ENCODE results near the gene CRIM1.

Gene CRIM1

GRCh38 chr2:36507408-36507812 is 151.8 kb downstream of the CRIM1 start:
- H3K9me3 ChIP-seq (ENCODE audit: insufficient read depth, low read length) = no peaks in the 10 kb centered on the region
- H3K4me3 ChIP-seq (ENCODE audit: insufficient read length, low read depth) = no peak overlapping the region
- H3K27me3 ChIP-seq (ENCODE audit: insufficient read depth, insufficient read length) = no peaks in the 10 kb centered on the region
- no peaks in the 10 kb centered on the region for H3K4me1 ChIP-seq (ENCODE audit: insufficient read depth, insufficient read length)
- H3K9ac ChIP-seq (ENCODE audit: insufficient read length, low read depth) = no peak overlapping the region
- DNase-seq (ENCODE audit: low read depth, low spot score) = peak; percentile 86
- TF ChIP-seq ZNF274 (IDR thresholded peaks at IDR 0.05; ENCODE audit: low read depth, low read length) = no peak
- no peak for TF ChIP-seq SUZ12 (IDR thresholded peaks at IDR 0.05; ENCODE audit: extremely low read depth, insufficient read depth, insufficient read length)
- TF ChIP-seq YY1 (IDR thresholded peaks at IDR 0.05; ENCODE audit: insufficient read depth, insufficient read length) = no peak
- peaks cover 41% of the 10 kb centered on the region for H3K36me3 ChIP-seq (ENCODE audit: insufficient read depth, insufficient read length, low read length)

- Histone ChIP-seq H3K4me1 (ENCODE audit: insufficient read depth, insufficient read length) (no peaks in the 10 kb centered on the region), H3K36me3 (ENCODE audit: insufficient read depth, insufficient read length, low read length) (peaks cover 48% of the 10 kb centered on the region), H3K27me3 (ENCODE audit: insufficient read depth, insufficient read length) (no peaks in the 10 kb centered on the region), H3K9me3 (ENCODE audit: insufficient read depth, low read length) (no peaks in the 10 kb centered on the region), H3K9ac (ENCODE audit: insufficient read length, low read depth) (no peak overlapping the region), H3K4me3 (ENCODE audit: insufficient read length, low read depth) (no peak overlapping the region)
- TF ChIP-seq ZNF274 (IDR thresholded peaks at IDR 0.05; ENCODE audit: low read depth, low read length) (no peak), YY1 (IDR thresholded peaks at IDR 0.05; ENCODE audit: insufficient read depth, insufficient read length) (no peak), SUZ12 (IDR thresholded peaks at IDR 0.05; ENCODE audit: extremely low read depth, insufficient read depth, insufficient read length) (no peak)
- DNase-seq (ENCODE audit: low read depth, low spot score) = no peak
These were observed 153.5 kb downstream of the CRIM1 start for GRCh38 chr2:36509075-36509474.

GRCh38 chr2:36511858-36512603 is 156.5 kb downstream of the CRIM1 start:
- DNase-seq (ENCODE audit: low read depth, low spot score) = no peak
- Histone ChIP-seq H3K4me1 (ENCODE audit: insufficient read depth, insufficient read length) (no peaks in the 10 kb centered on the region), H3K9me3 (ENCODE audit: insufficient read depth, low read length) (no peaks in the 10 kb centered on the region), H3K9ac (ENCODE audit: insufficient read length, low read depth) (no peak overlapping the region), H3K27me3 (ENCODE audit: insufficient read depth, insufficient read length) (no peaks in the 10 kb centered on the region), H3K36me3 (ENCODE audit: insufficient read depth, insufficient read length, low read length) (peaks cover 60% of the 10 kb centered on the region), H3K4me3 (ENCODE audit: insufficient read length, low read depth) (no peak overlapping the region)
- no peak for TF ChIP-seq ZNF274 (IDR thresholded peaks at IDR 0.05; ENCODE audit: low read depth, low read length)
- no peak for TF ChIP-seq SUZ12 (IDR thresholded peaks at IDR 0.05; ENCODE audit: extremely low read depth, insufficient read depth, insufficient read length)
- TF ChIP-seq YY1 (IDR thresholded peaks at IDR 0.05; ENCODE audit: insufficient read depth, insufficient read length) = no peak

- Histone ChIP-seq H3K4me1 (ENCODE audit: insufficient read depth, insufficient read length) (no peaks in the 10 kb centered on the region), H3K4me3 (ENCODE audit: insufficient read length, low read depth) (no peak overlapping the region), H3K27me3 (ENCODE audit: insufficient read depth, insufficient read length) (no peaks in the 10 kb centered on the region), H3K36me3 (ENCODE audit: insufficient read depth, insufficient read length, low read length) (peaks cover 67% of the 10 kb centered on the region), H3K9me3 (ENCODE audit: insufficient read depth, low read length) (no peaks in the 10 kb centered on the region), H3K9ac (ENCODE audit: insufficient read length, low read depth) (no peak overlapping the region)
- no peak for TF ChIP-seq SUZ12 (IDR thresholded peaks at IDR 0.05; ENCODE audit: extremely low read depth, insufficient read depth, insufficient read length)
- TF ChIP-seq ZNF274 (IDR thresholded peaks at IDR 0.05; ENCODE audit: low read depth, low read length) = no peak
- TF ChIP-seq YY1 (IDR thresholded peaks at IDR 0.05; ENCODE audit: insufficient read depth, insufficient read length) = no peak
- DNase-seq (ENCODE audit: low read depth, low spot score) = no peak
These were observed 157.1 kb downstream of the CRIM1 start for GRCh38 chr2:36512705-36513104.

- Histone ChIP-seq H3K9ac (ENCODE audit: insufficient read length, low read depth) (no peak overlapping the region), H3K36me3 (ENCODE audit: insufficient read depth, insufficient read length, low read length) (peaks cover 67% of the 10 kb centered on the region), H3K27me3 (ENCODE audit: insufficient read depth, insufficient read length) (no peaks in the 10 kb centered on the region), H3K4me3 (ENCODE audit: insufficient read length, low read depth) (no peak overlapping the region), H3K9me3 (ENCODE audit: insufficient read depth, low read length) (no peaks in the 10 kb centered on the region), H3K4me1 (ENCODE audit: insufficient read depth, insufficient read length) (no peaks in the 10 kb centered on the region)
- no peak for TF ChIP-seq YY1 (IDR thresholded peaks at IDR 0.05; ENCODE audit: insufficient read depth, insufficient read length)
- TF ChIP-seq ZNF274 (IDR thresholded peaks at IDR 0.05; ENCODE audit: low read depth, low read length) = no peak
- no peak for TF ChIP-seq SUZ12 (IDR thresholded peaks at IDR 0.05; ENCODE audit: extremely low read depth, insufficient read depth, insufficient read length)
- no peak for DNase-seq (ENCODE audit: low read depth, low spot score)
These were observed 158.1 kb downstream of the CRIM1 start for GRCh38 chr2:36513661-36514060.

- no peak overlapping the region for H3K4me3 ChIP-seq (ENCODE audit: insufficient read length, low read depth)
These were observed 160.0 kb downstream of the CRIM1 start for GRCh38 chr2:36515538-36515937.

GRCh38 chr2:36516136-36516870 is 160.7 kb downstream of the CRIM1 start:
- DNase-seq (ENCODE audit: low read depth, low spot score) = no peak
- Histone ChIP-seq H3K4me3 (ENCODE audit: insufficient read length, low read depth) (no peak overlapping the region), H3K36me3 (ENCODE audit: insufficient read depth, insufficient read length, low read length) (peaks cover 70% of the 10 kb centered on the region), H3K27me3 (ENCODE audit: insufficient read depth, insufficient read length) (no peaks in the 10 kb centered on the region), H3K9me3 (ENCODE audit: insufficient read depth, low read length) (no peaks in the 10 kb centered on the region), H3K9ac (ENCODE audit: insufficient read length, low read depth) (no peak overlapping the region), H3K4me1 (ENCODE audit: insufficient read depth, insufficient read length) (no peaks in the 10 kb centered on the region)
- no peak for TF ChIP-seq SUZ12 (IDR thresholded peaks at IDR 0.05; ENCODE audit: extremely low read depth, insufficient read depth, insufficient read length)

More at GRCh38 chr2:36515538-36515937, 160.0 kb downstream of the CRIM1 start:
- DNase-seq (ENCODE audit: low read depth, low spot score) = no peak
- no peak for TF ChIP-seq ZNF274 (IDR thresholded peaks at IDR 0.05; ENCODE audit: low read depth, low read length)
- Histone ChIP-seq H3K27me3 (ENCODE audit: insufficient read depth, insufficient read length) (no peaks in the 10 kb centered on the region), H3K36me3 (ENCODE audit: insufficient read depth, insufficient read length, low read length) (peaks cover 64% of the 10 kb centered on the region), H3K9ac (ENCODE audit: insufficient read length, low read depth) (no peak overlapping the region), H3K9me3 (ENCODE audit: insufficient read depth, low read length) (no peaks in the 10 kb centered on the region), H3K4me1 (ENCODE audit: insufficient read depth, insufficient read length) (no peaks in the 10 kb centered on the region)
